ENCODE data around the gene CLDN25. TPM values are rescaled to one million over a fixed set of nuclear protein-coding genes. Genes with fewer than 3 reads are reported as not detected.

Gene CLDN25
- total and polyA plus RNA-seq, 7 experiments from 2014 or later = not detected

DNA sequence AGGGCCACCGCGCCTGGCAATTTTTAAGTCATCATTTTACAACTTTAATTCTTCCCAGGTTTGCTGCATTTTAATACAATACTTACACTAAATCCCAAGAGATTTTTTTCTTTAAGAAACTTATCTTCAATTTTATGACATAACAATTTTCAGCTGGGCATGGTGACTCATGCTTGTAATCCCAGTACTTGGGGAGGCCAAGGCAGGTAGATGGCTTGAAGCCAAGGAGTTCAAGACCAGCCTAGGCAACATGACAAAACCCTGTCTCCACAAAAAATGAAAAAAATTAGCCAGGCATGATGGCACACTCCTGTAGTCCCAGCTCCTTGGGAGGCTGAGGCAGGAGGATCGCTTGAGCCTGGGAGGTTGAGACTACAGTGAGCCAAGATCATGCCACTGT, 38.8 kb downstream of the CLDN25 start:
- ChIA-PET CTCF (no interaction called here), POLR2A (no interaction called here)
- H3K27me3 ChIP-seq (ENCODE audit: control insufficient read depth in 2 of 2, insufficient read depth in 2 of 2, low read length in 2 of 2) = no peaks in the 10 kb centered on the region
- peaks cover 13 to 66% (median 41%) of the 10 kb centered on the region in 5 donors for H3K36me3 Mint-ChIP-seq
- intact Hi-C loops (cut with micrococcal nuclease) = no loop called here
- H3K4me3 ChIP-seq (ENCODE audit: low read length) = no peak overlapping the region
- no peak overlapping the region for H3K27ac ChIP-seq (ENCODE audit: low read depth, low read length)
- no peak for ATAC-seq
- no peaks in the 10 kb centered on the region for H3K4me1 ChIP-seq (ENCODE audit: control insufficient read depth in 2 of 2, insufficient read depth in 2 of 2, low read length in 2 of 2)
- H3K9me3 ChIP-seq (ENCODE audit: control insufficient read depth in 2 of 3, low read length in 3 of 3) = no peaks in the 10 kb centered on the region
- H3K9me3 Mint-ChIP-seq = no peaks in the 10 kb centered on the region
- H3K36me3 ChIP-seq (ENCODE audit: control insufficient read depth in 2 of 3, insufficient read depth in 3 of 3, low read length in 3 of 3) = peaks cover 0 to 13% (median 4%) of the 10 kb centered on the region in 3 experiments
- H3K4me1 Mint-ChIP-seq = peaks cover 0 to 3% (median 0%) of the 10 kb centered on the region in 7 donors
- H3K27me3 Mint-ChIP-seq = no peaks in the 10 kb centered on the region
- no peak for DNase-seq
- no peak overlapping the region for H3K4me3 Mint-ChIP-seq
- H3K27ac Mint-ChIP-seq = no peak overlapping the region

DNA sequence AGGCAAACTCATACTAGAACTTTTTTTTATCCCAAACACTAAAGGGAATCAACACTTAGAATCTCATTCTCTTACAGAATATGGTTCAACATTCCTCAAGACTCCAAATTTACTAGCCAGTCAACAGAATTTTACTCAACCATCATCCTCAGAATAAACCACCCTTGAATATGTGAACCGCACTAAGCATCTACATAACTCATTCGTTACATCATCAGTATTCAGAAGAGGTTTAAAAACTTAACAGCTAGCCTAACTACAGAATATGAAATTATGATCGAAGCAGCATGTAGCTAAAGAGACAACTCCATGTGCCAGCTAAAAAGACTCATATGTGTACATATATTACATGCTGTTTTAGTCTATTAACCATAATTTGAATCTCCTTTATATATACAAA, 47.9 kb downstream of the CLDN25 start:
- intact Hi-C loops (cut with micrococcal nuclease) = no loop called here
- Mint-ChIP-seq H3K27ac (no peak overlapping the region), H3K36me3 (peaks cover 18 to 53% (median 45%) of the 10 kb centered on the region in 5 donors), H3K27me3 (no peaks in the 10 kb centered on the region), H3K4me1 (peaks cover 0 to 2% (median 0%) of the 10 kb centered on the region in 7 donors), H3K4me3 (no peak overlapping the region), H3K9me3 (peaks cover 0 to 4% (median 0%) of the 10 kb centered on the region in 11 donors)
- CTCF ChIA-PET = no interaction called here
- H3K4me3 ChIP-seq (ENCODE audit: low read length) = no peak overlapping the region
- no peaks in the 10 kb centered on the region for H3K9me3 ChIP-seq (ENCODE audit: control insufficient read depth in 2 of 3, low read length in 3 of 3)
- no peak overlapping the region for H3K27ac ChIP-seq (ENCODE audit: low read depth, low read length)
- DNase-seq (no peak), ATAC-seq (no peak)
- no peaks in the 10 kb centered on the region for H3K27me3 ChIP-seq (ENCODE audit: control insufficient read depth in 2 of 2, insufficient read depth in 2 of 2, low read length in 2 of 2)
- POLR2A ChIA-PET = no interaction called here
- peaks cover 0 to 25% (median 3%) of the 10 kb centered on the region in 3 experiments for H3K36me3 ChIP-seq (ENCODE audit: control insufficient read depth in 2 of 3, insufficient read depth in 3 of 3, low read length in 3 of 3)
- H3K4me1 ChIP-seq (ENCODE audit: control insufficient read depth in 2 of 2, insufficient read depth in 2 of 2, low read length in 2 of 2) = no peaks in the 10 kb centered on the region

DNA sequence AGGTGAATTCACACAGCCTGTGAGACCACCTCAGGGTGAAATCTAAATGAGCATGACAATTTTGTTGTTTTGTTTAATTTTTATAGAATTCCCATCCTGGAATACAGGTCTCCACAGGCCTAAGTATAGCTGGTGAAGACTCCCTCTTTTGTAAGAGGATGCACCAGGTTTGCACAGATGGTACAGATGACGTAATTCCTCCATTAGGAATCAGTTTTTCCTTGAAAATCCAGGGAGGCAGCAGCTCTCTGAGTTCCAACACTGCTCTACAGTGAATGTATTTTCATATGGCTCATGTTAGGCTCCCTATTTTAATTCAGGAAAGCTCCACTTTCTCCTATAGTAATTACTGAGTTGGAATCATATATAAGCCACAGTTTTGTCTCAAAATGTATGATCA, 48.6 kb downstream of the CLDN25 start:
- H3K9me3 ChIP-seq (ENCODE audit: control insufficient read depth in 2 of 3, low read length in 3 of 3) = no peaks in the 10 kb centered on the region
- H3K27ac Mint-ChIP-seq = no peak overlapping the region

DNA sequence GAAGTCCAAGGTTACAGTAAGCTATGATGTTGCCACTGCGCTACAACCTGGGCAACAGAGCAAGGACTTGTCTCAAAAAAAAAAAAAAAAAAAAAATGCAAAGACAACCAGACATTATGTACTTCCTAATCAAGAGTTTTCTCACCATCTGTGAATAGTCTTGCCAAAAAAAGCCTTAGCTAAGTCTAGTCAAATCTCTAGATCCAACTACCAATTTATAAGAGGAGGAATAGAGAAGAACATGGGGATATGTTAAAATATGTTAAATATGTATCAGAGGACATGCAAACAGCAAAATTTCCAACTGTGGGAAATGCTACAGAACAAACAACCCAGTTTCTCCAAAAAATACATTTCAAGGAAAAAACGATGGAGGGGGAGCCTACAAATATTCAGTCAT, 50.2 kb downstream of the CLDN25 start:
- Mint-ChIP-seq H3K4me1 (peaks cover 0 to 2% (median 0%) of the 10 kb centered on the region in 7 donors), H3K4me3 (no peak overlapping the region), H3K9me3 (peaks cover 0 to 4% (median 0%) of the 10 kb centered on the region in 11 donors), H3K36me3 (peaks cover 16 to 51% (median 33%) of the 10 kb centered on the region in 5 donors), H3K27me3 (no peaks in the 10 kb centered on the region), H3K27ac (no peak overlapping the region)
- Histone ChIP-seq H3K9me3 (ENCODE audit: control insufficient read depth in 2 of 3, low read length in 3 of 3) (no peaks in the 10 kb centered on the region), H3K27me3 (ENCODE audit: control insufficient read depth in 2 of 2, insufficient read depth in 2 of 2, low read length in 2 of 2) (no peaks in the 10 kb centered on the region), H3K27ac (ENCODE audit: low read depth, low read length) (no peak overlapping the region), H3K4me3 (ENCODE audit: low read length) (no peak overlapping the region), H3K36me3 (ENCODE audit: control insufficient read depth in 2 of 3, insufficient read depth in 3 of 3, low read length in 3 of 3) (peaks cover 0 to 17% (median 0%) of the 10 kb centered on the region in 3 experiments), H3K4me1 (ENCODE audit: control insufficient read depth in 2 of 2, insufficient read depth in 2 of 2, low read length in 2 of 2) (no peaks in the 10 kb centered on the region)
- ChIA-PET CTCF (no interaction called here), POLR2A (no interaction called here)
- intact Hi-C loops (cut with micrococcal nuclease) = no loop called here
- DNase-seq (no peak), ATAC-seq (no peak)

More for the DNA sequence above, 48.6 kb downstream of the CLDN25 start:
- H3K36me3 ChIP-seq (ENCODE audit: control insufficient read depth in 2 of 3, insufficient read depth in 3 of 3, low read length in 3 of 3) = peaks cover 0 to 18% (median 0%) of the 10 kb centered on the region in 3 experiments
- H3K4me1 ChIP-seq (ENCODE audit: control insufficient read depth in 2 of 2, insufficient read depth in 2 of 2, low read length in 2 of 2) = no peaks in the 10 kb centered on the region
- Mint-ChIP-seq H3K4me1 (peaks cover 0 to 2% (median 0%) of the 10 kb centered on the region in 7 donors), H3K4me3 (no peak overlapping the region), H3K9me3 (peaks cover 0 to 4% (median 0%) of the 10 kb centered on the region in 11 donors), H3K27me3 (no peaks in the 10 kb centered on the region), H3K36me3 (peaks cover 14 to 51% (median 38%) of the 10 kb centered on the region in 5 donors)
- intact Hi-C loops (cut with micrococcal nuclease) = no loop called here
- ChIA-PET CTCF (no interaction called here), POLR2A (no interaction called here)
- no peak overlapping the region for H3K4me3 ChIP-seq (ENCODE audit: low read length)
- DNase-seq (no peak), ATAC-seq (no peak)
- no peak overlapping the region for H3K27ac ChIP-seq (ENCODE audit: low read depth, low read length)
- H3K27me3 ChIP-seq (ENCODE audit: control insufficient read depth in 2 of 2, insufficient read depth in 2 of 2, low read length in 2 of 2) = no peaks in the 10 kb centered on the region

Other genes starting within 250 kb of the CLDN25 start
- gene TMPRSS5, start 73.5 kb upstream of the CLDN25 start, total RNA-seq = 1 to 10 TPM in 2 of 5 experiments, under 1 TPM in 3; 0.50 to 1.5 (median 0.97) TPM
- not detected for gene TMPRSS5, start 73.5 kb upstream of the CLDN25 start, polyA plus RNA-seq
- gene ZW10, start 6.1 kb upstream of the CLDN25 start, total RNA-seq = 10 to 100 TPM in 3 of 5 experiments, 1 to 10 TPM in 2; 5.0 to 19.0 (median 10.2) TPM
- 10 to 100 TPM; 13.8 to 21.2 TPM for gene ZW10, start 6.1 kb upstream of the CLDN25 start, polyA plus RNA-seq
- 10 to 100 TPM; 12.0 to 50.3 (median 19.0) TPM for gene USP28, start 95.8 kb downstream of the CLDN25 start, total RNA-seq
- 10 to 100 TPM; 14.6 to 25.8 TPM for gene USP28, start 95.8 kb downstream of the CLDN25 start, polyA plus RNA-seq
- not detected for gene HTR3B, start 125.0 kb downstream of the CLDN25 start, total RNA-seq
- not detected for gene HTR3B, start 125.0 kb downstream of the CLDN25 start, polyA plus RNA-seq
- gene HTR3A, start 195.3 kb downstream of the CLDN25 start, total RNA-seq = not detected
- gene HTR3A, start 195.3 kb downstream of the CLDN25 start, polyA plus RNA-seq = not detected

Measured in naive thymus-derived CD4-positive, alpha-beta T cell (primary cell).